Endothelial cell of hepatic sinusoid (primary cell): ENCODE results near the gene RAB11FIP5.
"Not testable (repeated sequence)": the region's sequence is repeated elsewhere in the genome, so short reads cannot be mapped to it uniquely, and the experiment has no call there.

Source experiments
- in situ Hi-C: cut with HindIII; loops from 2 replicates; pipeline ENCODE4 v1.10.0; 2017; ENCODE audit warnings: low sequenced_read_pairs

The RAB11FIP5 gene

GRCh38 chr2:73112913-73113854, at the start of gene RAB11FIP5:
TSS of gene RAB11FIP5 (minus strand) at chr2:73112948. CDS start at chr2:73112777, 171 bp downstream.
- in situ Hi-C loops = no loop called here

GRCh38 chr2:73156539-73157124, 43.9 kb upstream of the RAB11FIP5 start:
- in situ Hi-C loops = no loop called here

- in situ Hi-C loops = no loop called here
Measured at GRCh38 chr2:73142937-73143336, 30.2 kb upstream of the RAB11FIP5 start.

GRCh38 chr2:73141896-73142295, 29.1 kb upstream of the RAB11FIP5 start:
- in situ Hi-C loops = no loop called here

- in situ Hi-C loops = no loop called here
Measured at GRCh38 chr2:73135236-73135635, 22.5 kb upstream of the RAB11FIP5 start.

GRCh38 chr2:73134471-73134870, 21.7 kb upstream of the RAB11FIP5 start:
- in situ Hi-C loops = no loop called here

- in situ Hi-C loops = no loop called here
Measured at GRCh38 chr2:73133566-73134197, 20.9 kb upstream of the RAB11FIP5 start.

- in situ Hi-C loops = no loop called here
Measured at GRCh38 chr2:73131807-73132206, 19.1 kb upstream of the RAB11FIP5 start.

- in situ Hi-C loops = no loop called here
Measured at GRCh38 chr2:73130790-73131189, 18.0 kb upstream of the RAB11FIP5 start.

- in situ Hi-C loops = no loop called here
Measured at GRCh38 chr2:73128841-73129535, 16.2 kb upstream of the RAB11FIP5 start.

- in situ Hi-C loops = no loop called here
Measured at GRCh38 chr2:73122536-73122935, 9.8 kb upstream of the RAB11FIP5 start.

- in situ Hi-C loops = not testable (repeated sequence)
Measured at GRCh38 chr2:73119611-73120239, 7.0 kb upstream of the RAB11FIP5 start.

- in situ Hi-C loops = no loop called here
Measured at GRCh38 chr2:73117441-73117840, 4.7 kb upstream of the RAB11FIP5 start.

- in situ Hi-C loops = no loop called here
Measured at GRCh38 chr2:73116182-73116960, 3.6 kb upstream of the RAB11FIP5 start.

- in situ Hi-C loops = no loop called here
Measured at GRCh38 chr2:73114273-73114867, 1.6 kb upstream of the RAB11FIP5 start.

GRCh38 chr2:73112026-73112912, 479 bp downstream of the RAB11FIP5 start:
- in situ Hi-C loops = no loop called here

- in situ Hi-C loops = no loop called here
Measured at GRCh38 chr2:73111073-73112025, 1.4 kb downstream of the RAB11FIP5 start.
